ENCODE results near the gene SCAF11.

Gene SCAF11

DNA sequence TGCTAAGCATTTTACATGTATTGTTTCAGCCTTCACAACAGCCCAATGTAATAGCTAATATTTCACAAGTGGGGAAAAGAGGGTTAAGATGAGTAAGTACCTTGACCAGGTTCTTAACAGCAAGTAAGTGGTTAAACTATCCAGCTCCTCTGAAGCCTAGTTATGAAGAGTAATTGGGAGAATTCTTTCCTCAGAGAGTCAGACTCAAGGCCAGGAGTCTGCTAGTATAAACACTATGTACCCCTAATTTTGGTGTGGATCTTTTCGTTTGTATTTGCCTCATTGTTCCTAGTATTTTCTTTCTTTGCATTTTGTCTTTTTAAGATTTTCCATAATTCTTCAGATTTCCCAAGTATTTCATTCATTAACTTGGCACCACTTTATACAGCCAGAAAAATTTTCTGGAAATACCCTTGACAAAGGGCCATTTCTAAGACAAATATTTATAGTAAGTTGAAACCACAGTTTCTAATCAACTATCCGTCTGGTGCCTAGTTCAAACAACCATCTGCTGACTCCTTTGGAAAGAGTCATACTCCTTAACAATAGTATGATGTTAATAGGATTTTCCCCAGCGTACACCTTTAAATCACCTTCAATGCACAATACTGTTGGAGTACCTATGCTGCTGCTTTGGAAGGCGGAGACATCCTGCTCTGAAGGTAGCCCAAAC, 81.2 kb downstream of the SCAF11 start:
- Mint-ChIP-seq H3K4me3 (no peak overlapping the region), H3K9me3 (no peaks in the 10 kb centered on the region), H3K27ac (no peak overlapping the region), H3K4me1 (no peaks in the 10 kb centered on the region), H3K36me3 (peaks cover 48% of the 10 kb centered on the region)
- DNase-seq (ENCODE audit: low spot score in 2 of 2): no peak
- ATAC-seq: no peak

DNA sequence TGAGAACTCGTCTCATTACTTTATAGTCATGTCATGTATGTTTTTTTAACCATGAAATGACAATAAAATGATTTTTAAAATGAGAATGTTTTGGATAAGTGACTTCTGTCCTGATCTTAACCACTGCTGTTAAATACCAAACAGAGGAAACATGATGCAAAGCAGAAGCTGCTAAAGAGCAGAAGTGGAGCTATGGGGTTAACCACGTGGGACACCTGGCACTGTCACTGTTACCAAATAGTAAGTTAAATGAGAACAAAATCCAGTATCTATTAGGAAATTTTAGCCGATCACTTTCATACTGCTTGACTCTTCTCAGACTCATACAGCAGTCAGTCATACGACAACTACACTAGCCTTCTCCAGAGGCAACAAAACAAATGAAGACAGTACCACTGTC, 82.4 kb downstream of the SCAF11 start:
- Mint-ChIP-seq H3K9me3 (no peaks in the 10 kb centered on the region), H3K27ac (no peak overlapping the region), H3K36me3 (peaks cover 59% of the 10 kb centered on the region), H3K4me1 (no peaks in the 10 kb centered on the region), H3K4me3 (no peak overlapping the region)
- DNase-seq (ENCODE audit: low spot score in 2 of 2) (no peak), ATAC-seq (no peak)

DNA sequence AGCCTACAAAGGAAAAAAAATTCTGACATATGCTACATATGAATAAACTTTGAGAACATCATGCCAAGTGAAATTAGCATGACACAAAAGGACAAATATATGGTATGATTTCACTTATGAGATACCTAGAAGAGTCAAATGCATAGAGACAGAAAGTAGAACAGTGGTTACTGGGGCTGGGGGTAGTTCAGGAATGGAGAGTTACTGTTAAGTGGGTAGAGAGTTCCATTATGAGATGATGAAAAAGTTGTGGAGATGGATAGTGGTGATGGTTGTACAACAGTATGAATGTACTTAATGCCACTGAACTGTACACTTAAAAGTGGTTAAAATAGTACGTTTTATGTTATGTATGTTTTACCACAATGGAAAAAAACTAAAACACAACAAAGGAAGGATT, 92.3 kb downstream of the SCAF11 start:
- no peak for DNase-seq (ENCODE audit: low spot score in 2 of 2)
- Mint-ChIP-seq H3K27ac (no peak overlapping the region), H3K4me1 (no peaks in the 10 kb centered on the region), H3K4me3 (no peak overlapping the region), H3K9me3 (no peaks in the 10 kb centered on the region), H3K36me3 (peaks cover 80% of the 10 kb centered on the region)
- ATAC-seq: peak; percentile 60

DNA sequence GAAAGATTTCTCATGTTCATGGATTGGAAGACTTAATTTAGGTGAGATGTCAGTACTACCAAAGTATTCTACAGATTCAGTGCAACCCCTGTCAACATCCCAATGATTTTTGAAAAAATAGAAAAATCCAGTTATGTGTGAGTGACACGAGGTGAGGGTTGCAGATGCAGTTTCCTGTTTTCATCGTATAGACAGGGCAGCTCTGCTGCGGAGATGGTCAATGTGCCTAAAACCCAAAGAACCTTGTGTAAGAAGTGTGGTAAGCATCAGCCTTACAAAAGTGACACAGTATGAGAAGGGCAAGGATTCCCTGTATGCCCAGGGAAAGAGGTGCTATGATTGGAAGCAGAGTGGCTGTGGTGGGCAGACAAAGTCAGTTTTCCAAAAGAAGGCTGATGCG, 94.4 kb downstream of the SCAF11 start:
- no peak overlapping the region for H3K27ac Mint-ChIP-seq
- H3K36me3 Mint-ChIP-seq: peaks cover 83% of the 10 kb centered on the region
- H3K4me3 Mint-ChIP-seq: no peak overlapping the region
- no peaks in the 10 kb centered on the region for H3K4me1 Mint-ChIP-seq
- H3K9me3 Mint-ChIP-seq: no peaks in the 10 kb centered on the region
- ATAC-seq (no peak), DNase-seq (ENCODE audit: low spot score in 2 of 2) (no peak)

DNA sequence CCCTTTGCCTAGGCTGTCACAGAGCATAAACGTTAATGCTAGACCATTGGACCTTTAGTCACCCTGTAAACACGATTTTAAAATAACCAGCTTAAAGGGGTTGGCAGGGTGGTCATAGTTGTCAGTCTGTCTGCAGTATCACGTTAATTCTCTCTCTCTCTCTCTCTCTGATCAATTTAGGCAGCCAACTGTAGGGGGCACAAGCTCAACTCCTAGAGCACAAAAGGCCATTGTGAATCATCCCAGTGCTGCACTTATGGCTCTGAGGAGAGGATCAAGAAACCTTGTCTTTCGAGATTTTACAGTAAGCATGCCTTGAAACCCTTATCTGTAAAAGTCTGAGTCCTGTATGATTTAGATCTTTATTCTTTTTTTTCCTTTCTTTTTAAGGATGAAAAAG, 97.1 kb downstream of the SCAF11 start:
- DNase-seq (ENCODE audit: low spot score in 2 of 2) (no peak), ATAC-seq (no peak)
- Mint-ChIP-seq H3K36me3 (peaks cover 70% of the 10 kb centered on the region), H3K4me1 (no peaks in the 10 kb centered on the region), H3K4me3 (no peak overlapping the region), H3K9me3 (no peaks in the 10 kb centered on the region), H3K27ac (no peak overlapping the region)

DNA sequence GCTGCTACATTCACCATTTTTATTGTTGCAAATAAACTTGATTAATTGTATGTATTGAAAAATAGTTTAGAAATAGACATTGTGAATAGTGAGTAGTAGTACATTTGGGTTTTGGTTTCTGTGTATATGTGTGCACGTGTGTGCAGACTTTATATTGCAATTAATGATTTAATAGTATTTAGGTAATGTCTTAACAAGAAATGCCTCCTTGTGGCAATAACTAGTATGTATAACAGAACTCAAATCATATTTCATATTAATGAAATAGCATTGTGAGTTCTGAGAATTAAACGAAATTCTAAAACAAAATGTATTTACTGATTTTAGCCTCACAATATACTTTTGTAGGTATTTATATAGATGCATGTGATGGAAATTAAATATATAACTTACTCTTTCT, 100.1 kb downstream of the SCAF11 start:
- no peaks in the 10 kb centered on the region for H3K4me1 Mint-ChIP-seq
- H3K4me3 Mint-ChIP-seq: no peak overlapping the region
- H3K9me3 Mint-ChIP-seq: peaks cover 3% of the 10 kb centered on the region
- ATAC-seq: no peak
- H3K27ac Mint-ChIP-seq: no peak overlapping the region
- H3K36me3 Mint-ChIP-seq: peaks cover 61% of the 10 kb centered on the region
- DNase-seq (ENCODE audit: low spot score in 2 of 2): no peak

DNA sequence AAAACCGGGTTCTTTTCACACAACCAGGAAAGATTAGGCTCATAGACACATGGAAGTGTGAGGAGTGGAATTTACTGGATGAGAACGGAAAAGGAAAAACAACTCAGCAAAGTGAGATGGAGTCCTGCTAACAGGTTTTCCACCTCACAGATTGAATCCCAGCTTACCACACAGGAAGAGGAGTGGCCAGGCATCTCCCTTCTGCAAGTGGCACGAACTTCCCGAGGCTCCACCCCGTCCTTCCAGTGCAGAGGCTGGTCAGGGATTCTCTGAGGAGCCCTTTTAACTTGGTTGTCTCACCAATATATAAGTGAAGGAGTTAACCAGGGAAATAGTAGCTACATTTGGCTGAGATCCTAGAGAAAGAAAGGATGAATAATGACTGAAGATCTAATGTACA, 102.8 kb downstream of the SCAF11 start:
- Mint-ChIP-seq H3K4me3 (no peak overlapping the region), H3K36me3 (peaks cover 59% of the 10 kb centered on the region)

DNA sequence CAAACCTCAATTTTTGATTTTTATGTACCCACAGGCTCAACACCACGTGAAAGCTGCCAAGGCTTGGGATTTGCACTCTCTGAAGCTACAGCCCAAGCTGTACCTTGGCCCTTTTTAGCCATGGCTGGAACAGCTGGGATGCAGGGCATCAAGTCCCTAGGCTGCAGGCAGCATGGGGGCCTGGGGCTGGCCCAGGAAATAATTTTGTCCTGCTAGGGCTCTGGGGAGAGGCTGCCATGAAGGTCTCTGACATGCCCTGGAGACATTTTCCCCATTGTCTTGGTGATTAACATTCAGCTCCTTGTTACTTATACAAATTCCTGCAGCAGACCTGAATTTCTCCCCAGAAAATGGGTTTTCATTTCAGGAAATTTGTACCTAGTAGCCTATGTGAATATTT, 103.7 kb downstream of the SCAF11 start:
- Mint-ChIP-seq H3K27ac (no peak overlapping the region), H3K9me3 (peaks cover 3% of the 10 kb centered on the region), H3K4me1 (peaks cover 3% of the 10 kb centered on the region), H3K36me3 (peaks cover 59% of the 10 kb centered on the region), H3K4me3 (no peak overlapping the region)
- DNase-seq (ENCODE audit: low spot score in 2 of 2): no peak
- ATAC-seq: no peak

More for the DNA sequence above, 102.8 kb downstream of the SCAF11 start:
- H3K27ac Mint-ChIP-seq: no peak overlapping the region
- H3K9me3 Mint-ChIP-seq: peaks cover 3% of the 10 kb centered on the region
- no peak for ATAC-seq
- DNase-seq (ENCODE audit: low spot score in 2 of 2): no peak
- no peaks in the 10 kb centered on the region for H3K4me1 Mint-ChIP-seq

DNA sequence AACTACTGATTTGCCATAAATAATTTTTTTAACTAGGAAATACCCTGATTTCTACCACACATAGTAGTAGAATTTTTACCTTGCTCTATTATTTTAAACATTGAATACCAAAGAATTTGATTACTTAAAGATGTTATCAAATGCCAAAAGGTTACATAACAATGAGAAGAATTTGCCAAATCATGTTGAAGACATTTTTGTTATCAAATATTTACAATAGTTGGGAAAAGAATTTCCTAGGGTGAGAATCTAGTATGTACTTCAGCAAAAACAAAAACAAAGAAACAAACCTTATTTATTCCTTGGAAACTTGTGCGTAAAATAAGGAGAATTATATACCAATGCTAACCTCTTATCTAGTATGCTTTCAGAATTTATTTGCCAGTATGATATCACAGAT, 107.2 kb downstream of the SCAF11 start:
- Mint-ChIP-seq H3K27ac (no peak overlapping the region), H3K4me1 (peaks cover 26% of the 10 kb centered on the region)

DNA sequence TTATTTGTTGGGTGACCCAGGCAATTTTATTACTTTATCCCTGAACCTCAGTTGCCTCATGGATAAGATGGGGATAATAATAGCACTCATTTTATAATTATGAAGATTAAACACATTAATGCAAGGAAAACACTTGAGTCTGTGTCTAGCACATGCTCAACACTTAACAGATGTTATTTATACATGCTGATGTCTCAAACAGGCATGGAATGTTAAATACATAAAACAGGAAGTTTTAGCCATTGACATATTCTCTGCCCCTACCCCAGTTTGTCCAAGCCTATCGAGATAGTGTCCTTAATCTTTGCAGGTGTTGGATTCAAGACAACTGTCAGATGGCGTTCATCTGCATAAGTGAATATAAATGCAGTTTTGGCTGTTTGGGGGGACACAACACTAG, 109.8 kb downstream of the SCAF11 start:
- Mint-ChIP-seq H3K4me1 (peaks cover 38% of the 10 kb centered on the region), H3K9me3 (no peaks in the 10 kb centered on the region), H3K36me3 (peaks cover 92% of the 10 kb centered on the region), H3K27ac (no peak overlapping the region), H3K4me3 (no peak overlapping the region)
- DNase-seq (ENCODE audit: low spot score in 2 of 2) (no peak), ATAC-seq (no peak)

More for the DNA sequence above, 107.2 kb downstream of the SCAF11 start:
- peaks cover 82% of the 10 kb centered on the region for H3K36me3 Mint-ChIP-seq
- DNase-seq (ENCODE audit: low spot score in 2 of 2) (no peak), ATAC-seq (no peak)
- H3K9me3 Mint-ChIP-seq: peaks cover 3% of the 10 kb centered on the region
- H3K4me3 Mint-ChIP-seq: no peak overlapping the region

DNA sequence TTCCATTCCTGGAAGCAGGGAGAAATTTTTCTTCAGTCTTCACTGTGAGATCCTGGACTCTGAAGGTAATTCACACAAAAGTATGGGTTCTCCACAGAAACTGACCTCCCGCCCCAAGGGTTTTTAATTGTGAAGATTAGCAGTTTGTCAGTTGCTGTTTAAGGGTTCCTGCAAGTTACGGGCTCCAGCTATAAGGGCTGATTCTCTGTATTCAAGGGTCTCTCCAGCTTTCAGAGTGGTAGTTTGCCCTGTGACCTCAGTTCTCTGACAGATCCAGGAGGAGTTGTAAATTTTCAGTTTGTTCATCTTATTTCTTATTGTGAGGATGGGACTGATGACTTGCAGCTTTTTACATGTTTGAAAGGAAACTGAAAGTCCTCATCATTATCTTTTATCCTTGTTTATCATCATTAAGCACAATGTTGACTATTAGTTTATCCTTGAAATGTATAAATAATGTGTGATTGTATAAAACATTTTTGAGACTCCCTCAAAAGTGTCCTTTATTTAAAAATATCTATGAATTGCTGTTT, 110.9 kb downstream of the SCAF11 start:
- Mint-ChIP-seq H3K4me3 (peak overlapping the region; percentile 43), H3K4me1 (peaks cover 38% of the 10 kb centered on the region)
- ATAC-seq: no peak

DNA sequence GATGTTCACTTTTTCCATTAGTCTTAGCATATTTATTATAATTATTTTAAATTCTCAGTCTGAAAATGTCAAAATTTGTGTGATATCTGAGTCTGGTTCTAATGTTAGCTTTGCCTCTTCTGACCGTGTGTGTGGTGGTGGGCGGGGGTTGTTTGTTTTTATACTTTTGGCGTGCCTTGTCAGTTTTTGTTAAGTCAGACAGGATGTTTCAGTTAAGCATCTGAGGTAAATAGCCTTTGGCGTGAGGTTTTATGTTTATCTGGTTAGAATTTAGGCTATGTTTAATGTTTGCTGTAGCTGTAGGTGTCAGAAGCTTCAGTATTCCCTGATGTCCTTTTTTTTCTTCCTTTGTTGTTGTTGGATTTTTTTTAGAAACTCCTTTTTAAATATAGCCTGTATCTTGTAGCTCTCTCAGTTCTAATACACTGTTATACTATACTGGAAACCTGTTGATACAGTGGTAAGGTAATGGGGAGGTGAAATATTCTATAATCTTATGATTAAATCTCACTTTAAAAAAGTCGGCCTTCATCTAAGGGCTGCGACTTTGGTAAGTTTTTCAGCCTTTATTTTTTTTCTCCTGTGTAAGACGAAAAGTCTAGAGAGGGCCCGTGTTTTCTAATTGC, 111.6 kb downstream of the SCAF11 start:
- Mint-ChIP-seq H3K36me3 (peaks cover 87% of the 10 kb centered on the region), H3K4me3 (peak overlapping the region; percentile 43), H3K9me3 (no peaks in the 10 kb centered on the region), H3K4me1 (peaks cover 38% of the 10 kb centered on the region), H3K27ac (peak overlapping the region; percentile 92)
- DNase-seq (ENCODE audit: low spot score in 2 of 2) (peak in 1 of 2 donors; percentile 51), ATAC-seq (peak; percentile 76)

More for the DNA sequence above, 110.9 kb downstream of the SCAF11 start:
- H3K36me3 Mint-ChIP-seq: peaks cover 90% of the 10 kb centered on the region
- no peaks in the 10 kb centered on the region for H3K9me3 Mint-ChIP-seq
- DNase-seq (ENCODE audit: low spot score in 2 of 2): no peak
- H3K27ac Mint-ChIP-seq: peak overlapping the region; percentile 92

DNA sequence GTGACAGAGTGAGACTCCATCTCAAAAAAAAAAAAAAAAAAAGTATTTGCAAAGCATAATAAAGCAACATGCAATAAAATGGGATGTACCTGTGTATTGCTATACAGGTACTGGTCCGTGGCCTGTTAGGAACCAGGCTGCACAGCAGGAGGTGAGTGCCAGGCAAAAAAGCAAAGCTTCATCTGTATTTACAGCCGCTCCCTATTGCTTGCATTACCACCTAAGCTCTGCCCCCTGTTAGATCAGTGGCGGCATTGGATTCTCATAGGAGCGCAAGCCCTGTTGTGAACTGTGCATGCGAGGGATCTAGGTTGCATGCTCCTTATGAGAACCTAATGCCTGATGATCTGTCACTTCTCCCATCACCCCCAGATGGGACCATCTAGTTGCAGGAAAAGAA, 113.3 kb downstream of the SCAF11 start:
- H3K27ac Mint-ChIP-seq: peak overlapping the region; percentile 77
- peaks cover 38% of the 10 kb centered on the region for H3K4me1 Mint-ChIP-seq
- ATAC-seq (no peak), DNase-seq (ENCODE audit: low spot score in 2 of 2) (peak in 1 of 2 donors; percentile 41)
- no peak overlapping the region for H3K4me3 Mint-ChIP-seq
- no peaks in the 10 kb centered on the region for H3K9me3 Mint-ChIP-seq
- H3K36me3 Mint-ChIP-seq: peaks cover 89% of the 10 kb centered on the region

DNA sequence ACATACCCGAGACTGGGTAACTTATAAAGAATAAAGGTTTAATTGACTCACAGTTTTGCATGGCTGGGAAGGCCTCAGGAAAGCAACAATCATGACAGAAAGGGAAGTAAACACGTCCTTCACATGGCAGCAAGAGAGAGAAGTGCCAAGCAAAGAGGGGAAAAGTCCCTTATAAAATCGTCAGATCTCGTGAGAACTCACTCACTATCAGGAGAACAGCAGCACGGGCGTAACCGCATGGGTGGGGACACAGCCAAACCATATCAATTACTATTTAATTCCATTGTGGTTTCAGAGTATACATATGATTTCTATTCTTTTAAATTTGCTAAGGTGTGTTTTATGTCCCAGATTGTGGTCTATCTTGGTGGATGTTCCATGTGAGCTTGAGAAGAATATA, 117.9 kb downstream of the SCAF11 start:
- Mint-ChIP-seq H3K27ac (no peak overlapping the region), H3K4me3 (no peak overlapping the region), H3K4me1 (peaks cover 7% of the 10 kb centered on the region), H3K9me3 (no peaks in the 10 kb centered on the region), H3K36me3 (peaks cover 81% of the 10 kb centered on the region)
- DNase-seq (ENCODE audit: low spot score in 2 of 2): no peak
- no peak for ATAC-seq

Measured in stimulated activated effector memory CD8-positive, alpha-beta T cell treated with anti-CD3 and anti-CD28 coated beads, Interleukin-12 subunit alpha, Interleukin-12 subunit beta, amount 100 ng/mL, for 72 hours (primary cell).